ENCODE data around the gene TGM5. TPM values are rescaled to one million over a fixed set of nuclear protein-coding genes. Genes with fewer than 3 reads are reported as not detected.
A peak's percentile ranks its signal among the peaks of the same experiment; 100 is the strongest.
"Not testable (repeated sequence)": the region's sequence is repeated elsewhere in the genome, so short reads cannot be mapped to it uniquely, and the experiment has no call there.

The TGM5 gene
- polyA plus RNA-seq, 6 donors from 2014 or later = not detected

- Mint-ChIP-seq H3K36me3 (no peaks in the 10 kb centered on the region), H3K9me3 (no peaks in the 10 kb centered on the region), H3K4me1 (peaks cover 11 to 28% (median 16%) of the 10 kb centered on the region in 3 donors), H3K27ac (peak overlapping the region in 3 of 6 donors; percentile 44 to 75 (median 59)), H3K4me3 (peak overlapping the region in 2 of 8 donors; percentile 5 to 35), H3K27me3 (peaks cover 0 to 15% (median 9%) of the 10 kb centered on the region in 3 donors)
- ATAC-seq (ENCODE audit: low read depth in 2 of 2) (no peak), DNase-seq (no peak)
Measured at GRCh38 chr15:43237842-43238470, 28.8 kb downstream of the TGM5 start.

- Mint-ChIP-seq H3K4me3 (no peak overlapping the region), H3K27me3 (peaks cover 0 to 15% (median 9%) of the 10 kb centered on the region in 3 donors), H3K9me3 (no peaks in the 10 kb centered on the region), H3K4me1 (peaks cover 11 to 28% (median 16%) of the 10 kb centered on the region in 3 donors), H3K27ac (peak overlapping the region in 1 of 6 donors; percentile 17), H3K36me3 (no peaks in the 10 kb centered on the region)
- DNase-seq (no peak), ATAC-seq (ENCODE audit: low read depth in 2 of 2) (no peak)
Measured at GRCh38 chr15:43235536-43235935, 31.2 kb downstream of the TGM5 start.

- Mint-ChIP-seq H3K36me3 (no peaks in the 10 kb centered on the region), H3K27ac (no peak overlapping the region), H3K4me3 (no peak overlapping the region), H3K4me1 (peaks cover 2 to 12% (median 7%) of the 10 kb centered on the region in 3 donors), H3K27me3 (peaks cover 0 to 8% (median 0%) of the 10 kb centered on the region in 3 donors), H3K9me3 (no peaks in the 10 kb centered on the region)
- ATAC-seq (ENCODE audit: low read depth in 2 of 2) = no peak
- DNase-seq = no peak
Measured at GRCh38 chr15:43232289-43232874, 34.3 kb downstream of the TGM5 start.

GRCh38 chr15:43230640-43231115 lies 36.0 kb downstream of the TGM5 start:
- no peak overlapping the region for H3K27ac Mint-ChIP-seq

GRCh38 chr15:43229977-43230376 lies 36.8 kb downstream of the TGM5 start:
- peaks cover 4 to 10% (median 6%) of the 10 kb centered on the region in 3 donors for H3K4me1 Mint-ChIP-seq
- no peak overlapping the region for H3K27ac Mint-ChIP-seq
- no peaks in the 10 kb centered on the region for H3K9me3 Mint-ChIP-seq
- no peaks in the 10 kb centered on the region for H3K36me3 Mint-ChIP-seq
- peaks cover 0 to 5% (median 0%) of the 10 kb centered on the region in 3 donors for H3K27me3 Mint-ChIP-seq
- no peak overlapping the region for H3K4me3 Mint-ChIP-seq
- ATAC-seq (ENCODE audit: low read depth in 2 of 2) (no peak), DNase-seq (no peak)

More at GRCh38 chr15:43230640-43231115, 36.0 kb downstream of the TGM5 start:
- ATAC-seq (ENCODE audit: low read depth in 2 of 2) (no peak), DNase-seq (no peak)
- Mint-ChIP-seq H3K27me3 (peaks cover 0 to under 1% (median under 1%) of the 10 kb centered on the region in 3 donors), H3K36me3 (no peaks in the 10 kb centered on the region), H3K9me3 (no peaks in the 10 kb centered on the region), H3K4me3 (peak overlapping the region in 1 of 8 donors; percentile 40), H3K4me1 (peaks cover under 1 to 3% (median 3%) of the 10 kb centered on the region in 3 donors)

GRCh38 chr15:43226436-43227305 lies 40.1 kb downstream of the TGM5 start:
- H3K4me3 Mint-ChIP-seq = no peak overlapping the region
- peaks cover 0 to 5% (median 0%) of the 10 kb centered on the region in 3 donors for H3K27me3 Mint-ChIP-seq
- no peaks in the 10 kb centered on the region for H3K36me3 Mint-ChIP-seq
- peaks cover 4 to 10% (median 6%) of the 10 kb centered on the region in 3 donors for H3K4me1 Mint-ChIP-seq
- H3K9me3 Mint-ChIP-seq = no peaks in the 10 kb centered on the region
- no peak for DNase-seq
- ATAC-seq (ENCODE audit: low read depth in 2 of 2) = no peak
- no peak overlapping the region for H3K27ac Mint-ChIP-seq

GRCh38 chr15:43225950-43226255 lies 40.8 kb downstream of the TGM5 start:
- H3K9me3 Mint-ChIP-seq; H3K36me3 Mint-ChIP-seq; H3K4me1 Mint-ChIP-seq; H3K27me3 Mint-ChIP-seq; ATAC-seq (ENCODE audit: low read depth in 2 of 2); DNase-seq; H3K4me3 Mint-ChIP-seq: not testable (repeated sequence)
- peak overlapping the region in 1 of 6 donors; percentile 33 for H3K27ac Mint-ChIP-seq

GRCh38 chr15:43225201-43225949 lies 41.4 kb downstream of the TGM5 start:
- peak overlapping the region in 2 of 6 donors; percentile 33 to 63 for H3K27ac Mint-ChIP-seq

GRCh38 chr15:43221422-43221821 lies 45.3 kb downstream of the TGM5 start:
- no peak for ATAC-seq (ENCODE audit: low read depth in 2 of 2)
- DNase-seq = no peak
- Mint-ChIP-seq H3K4me3 (no peak overlapping the region), H3K36me3 (no peaks in the 10 kb centered on the region), H3K4me1 (peaks cover 4 to 10% (median 6%) of the 10 kb centered on the region in 3 donors), H3K9me3 (peaks cover 0 to 7% (median 2%) of the 10 kb centered on the region in 7 donors), H3K27ac (no peak overlapping the region), H3K27me3 (peaks cover 5 to 24% (median 9%) of the 10 kb centered on the region in 3 donors)

More at GRCh38 chr15:43225201-43225949, 41.4 kb downstream of the TGM5 start:
- Mint-ChIP-seq H3K9me3 (no peaks in the 10 kb centered on the region), H3K4me3 (no peak overlapping the region), H3K27me3 (peaks cover 5 to 9% (median 5%) of the 10 kb centered on the region in 3 donors), H3K4me1 (peaks cover 4 to 10% (median 6%) of the 10 kb centered on the region in 3 donors), H3K36me3 (no peaks in the 10 kb centered on the region)
- ATAC-seq (ENCODE audit: low read depth in 2 of 2) (peak; percentile 87 to 98), DNase-seq (peak; percentile 67)

- Mint-ChIP-seq H3K27ac (peak within 1 kb of the TSS in 2 of 6 donors; percentile 60 to 61), H3K4me3 (peak within 1 kb of the TSS in 1 of 8 donors; percentile 42), H3K27me3 (peaks cover 5 to 24% (median 13%) of the 10 kb centered on the region in 3 donors)
Measured at GRCh38 chr15:43220991-43221403, 45.7 kb downstream of the TGM5 start, which contains the start of gene EPB42. Gene EPB42, minus strand, starts transcription at chr15:43221018. Its CDS starts 193 bp downstream, at chr15:43220825.

GRCh38 chr15:43219929-43220928 lies 46.5 kb downstream of the TGM5 start:
- peak overlapping the region in 1 of 8 donors; percentile 42 for H3K4me3 Mint-ChIP-seq
- ATAC-seq (ENCODE audit: low read depth in 2 of 2) (no peak), DNase-seq (no peak)
- H3K36me3 Mint-ChIP-seq = no peaks in the 10 kb centered on the region
- H3K4me1 Mint-ChIP-seq = peaks cover 0 to 2% (median 0%) of the 10 kb centered on the region in 3 donors
- H3K27ac Mint-ChIP-seq = peak overlapping the region in 1 of 6 donors; percentile 61
- peaks cover 0 to 7% (median 2%) of the 10 kb centered on the region in 7 donors for H3K9me3 Mint-ChIP-seq
- H3K27me3 Mint-ChIP-seq = peaks cover 5 to 24% (median 10%) of the 10 kb centered on the region in 3 donors

More at GRCh38 chr15:43220991-43221403, 45.7 kb downstream of the TGM5 start, which contains the start of gene EPB42:
- DNase-seq (no peak), ATAC-seq (ENCODE audit: low read depth in 2 of 2) (no peak)
- Mint-ChIP-seq H3K4me1 (peaks cover 4 to 10% (median 6%) of the 10 kb centered on the region in 3 donors), H3K36me3 (no peaks in the 10 kb centered on the region), H3K9me3 (peaks cover 0 to 7% (median 2%) of the 10 kb centered on the region in 7 donors)

All from naive B cell (primary cell).